ENCODE data around the gene SLC22A8.

DNA sequence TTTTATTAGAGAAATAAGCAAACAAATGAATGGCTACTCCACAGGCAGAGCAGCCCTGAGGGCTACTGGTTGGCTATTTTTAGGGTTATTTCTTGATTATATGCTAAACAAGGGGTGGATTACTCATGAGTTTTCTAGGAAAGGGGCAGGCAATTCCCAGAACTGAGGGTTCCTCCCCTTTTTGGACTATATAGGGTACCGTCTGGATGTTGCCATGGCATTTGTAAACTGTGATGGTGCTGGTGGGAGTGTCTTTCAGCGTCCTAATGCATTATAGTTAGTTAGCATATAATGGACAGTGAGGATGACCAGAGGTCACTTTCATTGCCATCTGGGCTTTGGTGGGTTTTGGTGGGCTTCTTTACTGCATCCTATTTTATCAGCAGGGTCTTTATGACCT is 50.1 kb downstream of the SLC22A8 start:
- TF ChIP-seq, protein P1, sequence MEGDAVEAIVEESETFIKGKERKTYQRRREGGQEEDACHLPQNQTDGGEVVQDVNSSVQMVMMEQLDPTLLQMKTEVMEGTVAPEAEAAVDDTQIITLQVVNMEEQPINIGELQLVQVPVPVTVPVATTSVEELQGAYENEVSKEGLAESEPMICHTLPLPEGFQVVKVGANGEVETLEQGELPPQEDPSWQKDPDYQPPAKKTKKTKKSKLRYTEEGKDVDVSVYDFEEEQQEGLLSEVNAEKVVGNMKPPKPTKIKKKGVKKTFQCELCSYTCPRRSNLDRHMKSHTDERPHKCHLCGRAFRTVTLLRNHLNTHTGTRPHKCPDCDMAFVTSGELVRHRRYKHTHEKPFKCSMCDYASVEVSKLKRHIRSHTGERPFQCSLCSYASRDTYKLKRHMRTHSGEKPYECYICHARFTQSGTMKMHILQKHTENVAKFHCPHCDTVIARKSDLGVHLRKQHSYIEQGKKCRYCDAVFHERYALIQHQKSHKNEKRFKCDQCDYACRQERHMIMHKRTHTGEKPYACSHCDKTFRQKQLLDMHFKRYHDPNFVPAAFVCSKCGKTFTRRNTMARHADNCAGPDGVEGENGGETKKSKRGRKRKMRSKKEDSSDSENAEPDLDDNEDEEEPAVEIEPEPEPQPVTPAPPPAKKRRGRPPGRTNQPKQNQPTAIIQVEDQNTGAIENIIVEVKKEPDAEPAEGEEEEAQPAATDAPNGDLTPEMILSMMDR (conservative IDR thresholded peaks at IDR 0.05; ENCODE audit: low read depth, low read length) = no peak
- TF ChIP-seq EZH2 (IDR thresholded peaks at IDR 0.05; ENCODE audit: borderline replicate concordance, low read depth, low read length, poor library complexity, severe bottlenecking) = no peak

Measured in A673 (cell line).